Esophagus muscularis mucosa (tissue), 4 donors: ENCODE data around the gene GUCY1B1. TPM values are rescaled to one million over a fixed set of nuclear protein-coding genes. Genes with fewer than 3 reads are reported as not detected.

Experiments used
- DNase-seq: peaks from one replicate; pipeline ENCODE4 v3.0.0-alpha.2; 2017; ENCODE audit errors: extremely low spot score
- H3K27ac ChIP-seq, 4 donors: fragments of 200-600 bp; sonication (generic); replicated peaks in 1 of 4; 1 replicate in 3 of 4; 2 replicates in 1 of 4; pipeline ENCODE4 v1.5.1; 2016 to 2019; ENCODE audit warnings: mild to moderate bottlenecking in 1 of 4
- H3K27me3 ChIP-seq, 4 donors: fragments of 200-600 bp; sonication (generic); one replicate each; pipeline versions ENCODE4 v1.5.1 to v1.6.0; 2016 to 2019
- H3K36me3 ChIP-seq, 4 donors: fragments of 200-600 bp; sonication (generic); one replicate each; pipeline ENCODE4 v1.5.1; 2016 to 2019
- H3K4me1 ChIP-seq, 4 donors: fragments of 200-600 bp; sonication (generic); one replicate each; pipeline ENCODE4 v1.5.1; 2016 to 2019
- H3K4me3 ChIP-seq, 4 donors: fragments of 200-600 bp; sonication (generic); 1 replicate in 2 of 4; 2 replicates in 2 of 4; pipeline ENCODE4 v1.5.1; 2016 to 2019; ENCODE audit warnings: mild to moderate bottlenecking in 4 of 4, moderate library complexity in 1 of 4
- H3K9me3 ChIP-seq, 4 donors: fragments of 200-600 bp; sonication (generic); 1 replicate in 3 of 4; 2 replicates in 1 of 4; pipeline ENCODE4 v1.5.1; 2016 to 2019
- CTCF ChIP-seq, 3 experiments: fragments of 200-600 bp in 2 of 3; fragments of 450-650 bp in 1 of 3; sonication (generic) in 2 of 3; IDR thresholded peaks; one replicate each; pipeline ENCODE4 v1.5.1; 2017 to 2019; ENCODE audit warnings: antibody characterized with exemption in 3 of 3, mild to moderate bottlenecking in 2 of 3, moderate library complexity in 1 of 3
- EP300 ChIP-seq: sonication (generic); formaldehyde crosslinking; IDR thresholded peaks from one replicate; pipeline ENCODE4 v1.6.1; 2017; ENCODE audit warnings: antibody characterized with exemption
- POLR2A ChIP-seq: fragments of 450-650 bp; IDR thresholded peaks from one replicate; pipeline ENCODE4 v1.6.1; 2017; ENCODE audit warnings: antibody characterized with exemption, moderate library complexity, mild to moderate bottlenecking, low read depth
- POLR2AphosphoS5 ChIP-seq, 2 donors: sonication (generic); formaldehyde crosslinking; IDR thresholded peaks; one replicate each; pipeline ENCODE4 v1.6.1; 2017; ENCODE audit warnings: antibody characterized with exemption in 2 of 2
- WGBS: methylation state at CpG from one replicate; pipeline ENCODE4 v1.1.5; 2018; 5-methylcytosine and 5-hydroxymethylcytosine counted together
- intact Hi-C: fragments of 100-400 bp; cut with DNase I; formaldehyde crosslinking; loops from one replicate; pipeline ENCODE4 v1.15.1; 2023
- total RNA-seq, 4 donors: library from RNA; depleted of rRNA; stranded (reverse); fragments of >200 nt; gene quantifications; one replicate each; pipeline versions ENCODE4 v1.1.0 to v1.2.1, GENCODE V29; 2016

The GUCY1B1 gene
- total RNA-seq, 4 donors from 2014 or later = 30.6 to 61.9 (median 41.6) TPM

GRCh38 chr4:155781249-155781831 is 22.5 kb downstream of the GUCY1B1 start:
- H3K4me3 ChIP-seq = no peak overlapping the region
- TF ChIP-seq POLR2A (no peak), EP300 (no peak), POLR2AphosphoS5 (IDR thresholded peaks at IDR 0.05) (no peak), CTCF (IDR thresholded peaks at IDR 0.05) (no peak)
- WGBS = 91% methylated on average over 4 of the region's 4 CpGs
- H3K36me3 ChIP-seq = no peaks in the 10 kb centered on the region
- H3K27ac ChIP-seq = peak overlapping the region in 3 of 4 donors; percentile 45 to 57 (median 47)
- H3K9me3 ChIP-seq = no peaks in the 10 kb centered on the region
- H3K27me3 ChIP-seq = no peaks in the 10 kb centered on the region
- peaks cover 10 to 55% (median 50%) of the 10 kb centered on the region in 4 donors for H3K4me1 ChIP-seq
- intact Hi-C loops = no loop called here
- no peak for DNase-seq

- DNase-seq = no peak
- intact Hi-C loops = no loop called here
- H3K27me3 ChIP-seq = no peaks in the 10 kb centered on the region
- peaks cover 12 to 54% (median 40%) of the 10 kb centered on the region in 4 donors for H3K4me1 ChIP-seq
- peaks cover 0 to 3% (median under 1%) of the 10 kb centered on the region in 4 donors for H3K36me3 ChIP-seq
- no peak for TF ChIP-seq POLR2AphosphoS5 (IDR thresholded peaks at IDR 0.05)
- no peak for TF ChIP-seq CTCF (IDR thresholded peaks at IDR 0.05)
- no peak for TF ChIP-seq EP300
- TF ChIP-seq POLR2A = no peak
- H3K27ac ChIP-seq = no peak overlapping the region
- 53% methylated on average over 1 of the region's 1 CpG for WGBS
- no peak overlapping the region for H3K4me3 ChIP-seq
- no peaks in the 10 kb centered on the region for H3K9me3 ChIP-seq
Measured at GRCh38 chr4:155784637-155785036, 25.8 kb downstream of the GUCY1B1 start.

- intact Hi-C loops = loop anchor here (2.0 kb wide), 1 partner anchor 343 kb away; no protein-coding TSS in a partner anchor
- no peak for DNase-seq
- Histone ChIP-seq H3K9me3 (no peaks in the 10 kb centered on the region), H3K4me1 (peaks cover 16 to 45% (median 31%) of the 10 kb centered on the region in 4 donors), H3K36me3 (peaks cover 0 to 10% (median 6%) of the 10 kb centered on the region in 4 donors), H3K27me3 (no peaks in the 10 kb centered on the region), H3K27ac (no peak overlapping the region), H3K4me3 (no peak overlapping the region)
- WGBS = 88% methylated on average over 1 of the region's 1 CpG
- no peak for TF ChIP-seq EP300
- TF ChIP-seq POLR2AphosphoS5 (IDR thresholded peaks at IDR 0.05) = no peak
- TF ChIP-seq CTCF (IDR thresholded peaks at IDR 0.05) = no peak
- TF ChIP-seq POLR2A = no peak
Measured at GRCh38 chr4:155785828-155786227, 27.0 kb downstream of the GUCY1B1 start.

GRCh38 chr4:155787113-155787710 is 28.4 kb downstream of the GUCY1B1 start:
- Histone ChIP-seq H3K4me1 (peaks cover 10 to 40% (median 25%) of the 10 kb centered on the region in 4 donors), H3K36me3 (peaks cover 0 to 19% (median 10%) of the 10 kb centered on the region in 4 donors), H3K9me3 (no peaks in the 10 kb centered on the region), H3K4me3 (no peak overlapping the region), H3K27me3 (no peaks in the 10 kb centered on the region), H3K27ac (no peak overlapping the region)
- WGBS = 16% methylated on average over 5 of the region's 5 CpGs
- intact Hi-C loops = loop anchor here (2.0 kb wide), 1 partner anchor 344 kb away; no protein-coding TSS in a partner anchor
- TF ChIP-seq POLR2AphosphoS5 (IDR thresholded peaks at IDR 0.05) (no peak), CTCF (IDR thresholded peaks at IDR 0.05) (peak; percentile 68 to 72 (median 70))
- DNase-seq = no peak
